Right hindlimb (tissue), 1 donor: ENCODE measurements around the gene PLEKHH1.
"Not testable (repeated sequence)": the region's sequence is repeated elsewhere in the genome, so short reads cannot be mapped to it uniquely, and the experiment has no call there.

Experiments used
- DNase-seq: peaks from one replicate; pipeline ENCODE4 v3.0.0-alpha.2; 2018

The PLEKHH1 gene

GRCh38 chr14:67584978-67585377, 51.9 kb downstream of the PLEKHH1 start:
- DNase-seq: no peak

GRCh38 chr14:67586369-67586768, 53.3 kb downstream of the PLEKHH1 start:
- no peak for DNase-seq

GRCh38 chr14:67589204-67589770, 56.2 kb downstream of the PLEKHH1 start:
- no peak for DNase-seq

- DNase-seq: not testable (repeated sequence)
These were observed 60.6 kb downstream of the PLEKHH1 start for GRCh38 chr14:67593650-67594049.

GRCh38 chr14:67595392-67595791, 62.3 kb downstream of the PLEKHH1 start:
- no peak for DNase-seq

GRCh38 chr14:67599698-67600561, 66.8 kb downstream of the PLEKHH1 start, which contains the start of gene PIGH:
Gene PIGH (minus strand): TSS chr14:67600268. CDS start chr14:67600203, 65 bp downstream.
- peak; percentile 94 for DNase-seq

GRCh38 chr14:67600562-67600974, 67.5 kb downstream of the PLEKHH1 start:
- DNase-seq: not testable (repeated sequence)

GRCh38 chr14:67602076-67602475, 69.0 kb downstream of the PLEKHH1 start:
- no peak for DNase-seq

- DNase-seq: no peak
These were observed 70.0 kb downstream of the PLEKHH1 start for GRCh38 chr14:67602995-67603545.

- no peak for DNase-seq
These were observed 74.6 kb downstream of the PLEKHH1 start for GRCh38 chr14:67607646-67608045.

- no peak for DNase-seq
These were observed 76.7 kb downstream of the PLEKHH1 start for GRCh38 chr14:67609642-67610310.

GRCh38 chr14:67610491-67610890, 77.4 kb downstream of the PLEKHH1 start:
- no peak for DNase-seq

- peak; percentile 31 for DNase-seq
These were observed 85.5 kb downstream of the PLEKHH1 start for GRCh38 chr14:67618617-67619063.

- peak; percentile 90 for DNase-seq
These were observed 86.5 kb downstream of the PLEKHH1 start, which contains the start of gene ARG2 for GRCh38 chr14:67619446-67620216. Gene ARG2 (plus strand): TSS chr14:67619920. CDS start chr14:67619978, 58 bp downstream.

GRCh38 chr14:67620217-67620785, 87.2 kb downstream of the PLEKHH1 start:
- DNase-seq: peak; percentile 27

GRCh38 chr14:67622675-67623074, 89.6 kb downstream of the PLEKHH1 start:
- DNase-seq: peak; percentile 33

- no peak for DNase-seq
These were observed 90.0 kb downstream of the PLEKHH1 start for GRCh38 chr14:67623114-67623513.

- not testable (repeated sequence) for DNase-seq
These were observed 93.0 kb downstream of the PLEKHH1 start for GRCh38 chr14:67626131-67626530.

GRCh38 chr14:67627519-67627918, 94.4 kb downstream of the PLEKHH1 start:
- no peak for DNase-seq

GRCh38 chr14:67630186-67630585, 97.1 kb downstream of the PLEKHH1 start:
- no peak for DNase-seq

- DNase-seq: no peak
These were observed 97.8 kb downstream of the PLEKHH1 start for GRCh38 chr14:67630938-67631337.
